GM23338 (cell line): ENCODE data around the gene KRIT1. TPM values are rescaled to one million over a fixed set of nuclear protein-coding genes. Genes with fewer than 3 reads are reported as not detected.

ENCODE experiments used
- ATAC-seq: fragments of 200-7000 bp; cut with Tn5 transposase; 3 replicates; pipeline ENCODE4 v1.9.1; 2020
- DNase-seq: peaks from one replicate; pipeline ENCODE4 v3.0.0-alpha.2; 2015; ENCODE audit warnings: low spot score
- H2AFZ ChIP-seq: fragments of 200-600 bp; sonication (generic); 2 replicates; pipeline ENCODE4 v1.8.0; 2016; ENCODE audit warnings: antibody characterized with exemption, mild to moderate bottlenecking, moderate library complexity
- H3F3A ChIP-seq: fragments of 200-600 bp; sonication (generic); replicated peaks from 2 replicates; pipeline ENCODE4 v1.8.0; 2017; ENCODE audit warnings: antibody characterized with exemption, mixed run types, low read depth
- H3K27ac ChIP-seq: fragments of 200-600 bp; sonication (generic); 2 replicates; pipeline ENCODE4 v1.6.1; 2016; ENCODE audit warnings: low read depth
- H3K27me3 ChIP-seq: fragments of 200-600 bp; sonication (generic); 2 replicates; pipeline ENCODE4 v1.8.0; 2016; ENCODE audit warnings: mild to moderate bottlenecking, mixed run types, moderate library complexity; ENCODE audit not compliant: insufficient read depth
- H3K36me3 ChIP-seq: fragments of 200-600 bp; sonication (generic); 2 replicates; pipeline ENCODE4 v1.8.0; 2016; ENCODE audit warnings: mild to moderate bottlenecking; ENCODE audit not compliant: insufficient read depth
- H3K4me1 ChIP-seq: fragments of 200-600 bp; sonication (generic); 2 replicates; pipeline ENCODE4 v1.8.0; 2016; ENCODE audit warnings: mild to moderate bottlenecking, moderate library complexity; ENCODE audit not compliant: insufficient read depth
- H3K4me2 ChIP-seq: fragments of 200-600 bp; sonication (generic); 2 replicates; pipeline ENCODE4 v1.7.1; 2017; ENCODE audit warnings: mixed run types
- H3K4me3 ChIP-seq: fragments of 200-600 bp; sonication (generic); 2 replicates; pipeline ENCODE4 v1.6.1; 2016; ENCODE audit warnings: mixed run types
- H3K79me2 ChIP-seq: fragments of 200-600 bp; sonication (generic); replicated peaks from 2 replicates; pipeline ENCODE4 v1.8.0; 2017; ENCODE audit warnings: mild to moderate bottlenecking; ENCODE audit not compliant: insufficient read depth
- H3K9me2 ChIP-seq: fragments of 200-600 bp; sonication (generic); 2 replicates; pipeline ENCODE4 v1.8.0; 2017; ENCODE audit not compliant: insufficient read depth
- H4K20me1 ChIP-seq: fragments of 200-600 bp; sonication (generic); replicated peaks from 2 replicates; pipeline ENCODE4 v1.8.0; 2017; ENCODE audit warnings: mild to moderate bottlenecking; ENCODE audit not compliant: insufficient read depth
- H3K27ac Mint-ChIP-seq: 2 replicates; pipeline ENCODE4 v1.8.0; 2020; ENCODE audit warnings: inconsistent platforms, mild to moderate bottlenecking, moderate library complexity, mixed read lengths
- H3K27me3 Mint-ChIP-seq: 3 replicates; pipeline ENCODE4 v1.8.0; 2022; ENCODE audit warnings: low read depth, mild to moderate bottlenecking, moderate library complexity, mixed read lengths, inconsistent platforms; ENCODE audit not compliant: insufficient read depth, poor library complexity
- H3K36me3 Mint-ChIP-seq: 3 replicates; pipeline ENCODE4 v1.8.0; 2021; ENCODE audit warnings: low read depth, mild to moderate bottlenecking, inconsistent platforms, moderate library complexity, mixed read lengths
- H3K4me1 Mint-ChIP-seq: 3 replicates; pipeline ENCODE4 v1.8.0; 2020; ENCODE audit warnings: mild to moderate bottlenecking, inconsistent platforms, mixed read lengths
- H3K4me3 Mint-ChIP-seq: 3 replicates; pipeline ENCODE4 v1.8.0; 2021; ENCODE audit warnings: moderate library complexity, mild to moderate bottlenecking, inconsistent platforms, mixed read lengths
- H3K9me3 Mint-ChIP-seq: 3 replicates; pipeline ENCODE4 v1.8.0; 2020; ENCODE audit warnings: moderate library complexity, mild to moderate bottlenecking, inconsistent platforms, mixed read lengths
- CREB1 ChIP-seq: fragments of 250-450 bp; sonication (Bioruptor Pico); IDR thresholded peaks from 2 replicates; pipeline ENCODE4 v1.5.0; 2020; ENCODE audit warnings: low read depth, mild to moderate bottlenecking, moderate library complexity
- EZH2 ChIP-seq: fragments of 200-600 bp; sonication (generic); IDR thresholded peaks from one replicate; pipeline ENCODE4 v1.8.0; 2017; ENCODE audit warnings: antibody characterized with exemption, mild to moderate bottlenecking, low read depth; ENCODE audit not compliant: unreplicated experiment
- EZH2phosphoT487 ChIP-seq: fragments of 200-600 bp; sonication (generic); IDR thresholded peaks from one replicate; pipeline ENCODE4 v1.8.1; 2018; ENCODE audit warnings: antibody characterized with exemption; ENCODE audit not compliant: unreplicated experiment
- JUNB ChIP-seq: IDR thresholded peaks from one replicate; pipeline ENCODE4 v1.6.1; 2016; ENCODE audit warnings: antibody characterized with exemption; ENCODE audit not compliant: unreplicated experiment
- NANOG ChIP-seq: IDR thresholded peaks from 2 replicates; pipeline ENCODE4 v1.6.1; 2016; ENCODE audit warnings: antibody characterized with exemption, borderline replicate concordance
- POLR2AphosphoS5 ChIP-seq: IDR thresholded peaks from 2 replicates; pipeline ENCODE4 v1.6.1; 2016; ENCODE audit warnings: antibody characterized with exemption, low read depth
- STAT1 ChIP-seq: IDR thresholded peaks from one replicate; pipeline ENCODE4 v1.6.1; 2016; ENCODE audit warnings: antibody characterized with exemption; ENCODE audit not compliant: unreplicated experiment
- ZNF114 ChIP-seq: fragments of 250-450 bp; sonication (Bioruptor Pico); IDR thresholded peaks from 2 replicates; pipeline ENCODE4 v1.5.0; 2020; ENCODE audit warnings: mild to moderate bottlenecking, moderate library complexity
- ZNF331 ChIP-seq: fragments of 250-450 bp; sonication (Bioruptor Pico); IDR thresholded peaks from 2 replicates; pipeline ENCODE4 v1.5.0; 2020; ENCODE audit warnings: low read depth, mild to moderate bottlenecking, moderate library complexity
- polyA plus RNA-seq: library from polyadenylated mRNA; unstranded; fragments of >200 nt; fragmentation: Nextera tagmentation; extraction: Ambion mirVana; gene quantifications from 2 replicates; pipeline ENCODE4 v1.2.1, GENCODE V29; 2016
- total RNA-seq: library from RNA; depleted of rRNA; stranded (reverse); fragments of >200 nt; shearing (Covaris generic); gene quantifications from 2 replicates; pipeline ENCODE4 v1.2.3, GENCODE V29; 2014
- TF ChIP-seq, protein P1 (sequence below): IDR thresholded peaks from 2 replicates; pipeline ENCODE4 v1.6.1; 2016; ENCODE audit warnings: antibody characterized with exemption
- TF ChIP-seq, protein P2 (sequence below), 2 experiments: fragments of 200-600 bp in 1 of 2; sonication (generic) in 1 of 2; conservative IDR thresholded peaks; 2 replicates each; pipeline versions ENCODE4 v1.5.1 to v1.6.1; 2016 to 2017; ENCODE audit warnings: antibody characterized with exemption in 2 of 2, low read depth in 2 of 2, mild to moderate bottlenecking in 2 of 2, moderate library complexity in 1 of 2
- TF ChIP-seq, protein P3 (sequence below): IDR thresholded peaks from one replicate; pipeline ENCODE4 v1.6.1; 2018; ENCODE audit warnings: antibody characterized with exemption; ENCODE audit not compliant: unreplicated experiment
- TF ChIP-seq, protein P4 (sequence below): fragments of 250-450 bp; sonication (Bioruptor Pico); IDR thresholded peaks from 2 replicates; pipeline ENCODE4 v1.5.0; 2020; ENCODE audit warnings: mild to moderate bottlenecking, moderate library complexity

The KRIT1 gene
- total and polyA plus RNA-seq, 2 experiments from 2014 or later, result 51.2 to 54.3 TPM

DNA sequence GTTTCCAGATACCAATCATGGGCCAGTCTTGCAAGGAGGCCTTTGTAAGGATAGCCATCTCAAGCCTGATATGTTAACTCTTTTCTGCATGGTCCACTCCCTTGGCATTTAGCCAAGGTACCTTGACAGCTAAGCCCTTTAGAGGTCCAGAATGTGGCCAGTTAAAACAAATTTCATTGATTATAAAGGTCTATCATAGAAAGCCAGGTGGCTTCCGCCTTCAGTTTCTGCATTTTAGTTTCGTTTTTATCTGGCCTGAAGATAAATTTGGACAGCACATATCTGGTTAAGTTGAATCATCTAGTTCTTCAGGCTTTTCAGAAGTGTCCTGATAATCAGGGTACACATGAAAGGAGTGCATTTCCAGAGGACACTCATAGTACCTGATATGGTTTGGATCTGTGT is 30.7 kb upstream of the KRIT1 start:
- TF ChIP-seq, protein P1, sequence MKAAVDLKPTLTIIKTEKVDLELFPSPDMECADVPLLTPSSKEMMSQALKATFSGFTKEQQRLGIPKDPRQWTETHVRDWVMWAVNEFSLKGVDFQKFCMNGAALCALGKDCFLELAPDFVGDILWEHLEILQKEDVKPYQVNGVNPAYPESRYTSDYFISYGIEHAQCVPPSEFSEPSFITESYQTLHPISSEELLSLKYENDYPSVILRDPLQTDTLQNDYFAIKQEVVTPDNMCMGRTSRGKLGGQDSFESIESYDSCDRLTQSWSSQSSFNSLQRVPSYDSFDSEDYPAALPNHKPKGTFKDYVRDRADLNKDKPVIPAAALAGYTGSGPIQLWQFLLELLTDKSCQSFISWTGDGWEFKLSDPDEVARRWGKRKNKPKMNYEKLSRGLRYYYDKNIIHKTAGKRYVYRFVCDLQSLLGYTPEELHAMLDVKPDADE, result no peak
- TF ChIP-seq ZNF114 (CRISPR knock-in tag) (no peak), JUNB (no peak), ZNF331 (CRISPR knock-in tag) (no peak), POLR2AphosphoS5 (no peak), NANOG (no peak), CREB1 (CRISPR knock-in tag) (no peak), STAT1 (no peak), EZH2phosphoT487 (no peak), EZH2 (no peak)
- TF ChIP-seq, protein P2, sequence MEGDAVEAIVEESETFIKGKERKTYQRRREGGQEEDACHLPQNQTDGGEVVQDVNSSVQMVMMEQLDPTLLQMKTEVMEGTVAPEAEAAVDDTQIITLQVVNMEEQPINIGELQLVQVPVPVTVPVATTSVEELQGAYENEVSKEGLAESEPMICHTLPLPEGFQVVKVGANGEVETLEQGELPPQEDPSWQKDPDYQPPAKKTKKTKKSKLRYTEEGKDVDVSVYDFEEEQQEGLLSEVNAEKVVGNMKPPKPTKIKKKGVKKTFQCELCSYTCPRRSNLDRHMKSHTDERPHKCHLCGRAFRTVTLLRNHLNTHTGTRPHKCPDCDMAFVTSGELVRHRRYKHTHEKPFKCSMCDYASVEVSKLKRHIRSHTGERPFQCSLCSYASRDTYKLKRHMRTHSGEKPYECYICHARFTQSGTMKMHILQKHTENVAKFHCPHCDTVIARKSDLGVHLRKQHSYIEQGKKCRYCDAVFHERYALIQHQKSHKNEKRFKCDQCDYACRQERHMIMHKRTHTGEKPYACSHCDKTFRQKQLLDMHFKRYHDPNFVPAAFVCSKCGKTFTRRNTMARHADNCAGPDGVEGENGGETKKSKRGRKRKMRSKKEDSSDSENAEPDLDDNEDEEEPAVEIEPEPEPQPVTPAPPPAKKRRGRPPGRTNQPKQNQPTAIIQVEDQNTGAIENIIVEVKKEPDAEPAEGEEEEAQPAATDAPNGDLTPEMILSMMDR (conservative IDR thresholded peaks at IDR 0.05; ENCODE audit: low read depth in 2 of 2), result no peak
- TF ChIP-seq, protein P3, sequence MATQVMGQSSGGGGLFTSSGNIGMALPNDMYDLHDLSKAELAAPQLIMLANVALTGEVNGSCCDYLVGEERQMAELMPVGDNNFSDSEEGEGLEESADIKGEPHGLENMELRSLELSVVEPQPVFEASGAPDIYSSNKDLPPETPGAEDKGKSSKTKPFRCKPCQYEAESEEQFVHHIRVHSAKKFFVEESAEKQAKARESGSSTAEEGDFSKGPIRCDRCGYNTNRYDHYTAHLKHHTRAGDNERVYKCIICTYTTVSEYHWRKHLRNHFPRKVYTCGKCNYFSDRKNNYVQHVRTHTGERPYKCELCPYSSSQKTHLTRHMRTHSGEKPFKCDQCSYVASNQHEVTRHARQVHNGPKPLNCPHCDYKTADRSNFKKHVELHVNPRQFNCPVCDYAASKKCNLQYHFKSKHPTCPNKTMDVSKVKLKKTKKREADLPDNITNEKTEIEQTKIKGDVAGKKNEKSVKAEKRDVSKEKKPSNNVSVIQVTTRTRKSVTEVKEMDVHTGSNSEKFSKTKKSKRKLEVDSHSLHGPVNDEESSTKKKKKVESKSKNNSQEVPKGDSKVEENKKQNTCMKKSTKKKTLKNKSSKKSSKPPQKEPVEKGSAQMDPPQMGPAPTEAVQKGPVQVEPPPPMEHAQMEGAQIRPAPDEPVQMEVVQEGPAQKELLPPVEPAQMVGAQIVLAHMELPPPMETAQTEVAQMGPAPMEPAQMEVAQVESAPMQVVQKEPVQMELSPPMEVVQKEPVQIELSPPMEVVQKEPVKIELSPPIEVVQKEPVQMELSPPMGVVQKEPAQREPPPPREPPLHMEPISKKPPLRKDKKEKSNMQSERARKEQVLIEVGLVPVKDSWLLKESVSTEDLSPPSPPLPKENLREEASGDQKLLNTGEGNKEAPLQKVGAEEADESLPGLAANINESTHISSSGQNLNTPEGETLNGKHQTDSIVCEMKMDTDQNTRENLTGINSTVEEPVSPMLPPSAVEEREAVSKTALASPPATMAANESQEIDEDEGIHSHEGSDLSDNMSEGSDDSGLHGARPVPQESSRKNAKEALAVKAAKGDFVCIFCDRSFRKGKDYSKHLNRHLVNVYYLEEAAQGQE, result no peak
- TF ChIP-seq, protein P4, sequence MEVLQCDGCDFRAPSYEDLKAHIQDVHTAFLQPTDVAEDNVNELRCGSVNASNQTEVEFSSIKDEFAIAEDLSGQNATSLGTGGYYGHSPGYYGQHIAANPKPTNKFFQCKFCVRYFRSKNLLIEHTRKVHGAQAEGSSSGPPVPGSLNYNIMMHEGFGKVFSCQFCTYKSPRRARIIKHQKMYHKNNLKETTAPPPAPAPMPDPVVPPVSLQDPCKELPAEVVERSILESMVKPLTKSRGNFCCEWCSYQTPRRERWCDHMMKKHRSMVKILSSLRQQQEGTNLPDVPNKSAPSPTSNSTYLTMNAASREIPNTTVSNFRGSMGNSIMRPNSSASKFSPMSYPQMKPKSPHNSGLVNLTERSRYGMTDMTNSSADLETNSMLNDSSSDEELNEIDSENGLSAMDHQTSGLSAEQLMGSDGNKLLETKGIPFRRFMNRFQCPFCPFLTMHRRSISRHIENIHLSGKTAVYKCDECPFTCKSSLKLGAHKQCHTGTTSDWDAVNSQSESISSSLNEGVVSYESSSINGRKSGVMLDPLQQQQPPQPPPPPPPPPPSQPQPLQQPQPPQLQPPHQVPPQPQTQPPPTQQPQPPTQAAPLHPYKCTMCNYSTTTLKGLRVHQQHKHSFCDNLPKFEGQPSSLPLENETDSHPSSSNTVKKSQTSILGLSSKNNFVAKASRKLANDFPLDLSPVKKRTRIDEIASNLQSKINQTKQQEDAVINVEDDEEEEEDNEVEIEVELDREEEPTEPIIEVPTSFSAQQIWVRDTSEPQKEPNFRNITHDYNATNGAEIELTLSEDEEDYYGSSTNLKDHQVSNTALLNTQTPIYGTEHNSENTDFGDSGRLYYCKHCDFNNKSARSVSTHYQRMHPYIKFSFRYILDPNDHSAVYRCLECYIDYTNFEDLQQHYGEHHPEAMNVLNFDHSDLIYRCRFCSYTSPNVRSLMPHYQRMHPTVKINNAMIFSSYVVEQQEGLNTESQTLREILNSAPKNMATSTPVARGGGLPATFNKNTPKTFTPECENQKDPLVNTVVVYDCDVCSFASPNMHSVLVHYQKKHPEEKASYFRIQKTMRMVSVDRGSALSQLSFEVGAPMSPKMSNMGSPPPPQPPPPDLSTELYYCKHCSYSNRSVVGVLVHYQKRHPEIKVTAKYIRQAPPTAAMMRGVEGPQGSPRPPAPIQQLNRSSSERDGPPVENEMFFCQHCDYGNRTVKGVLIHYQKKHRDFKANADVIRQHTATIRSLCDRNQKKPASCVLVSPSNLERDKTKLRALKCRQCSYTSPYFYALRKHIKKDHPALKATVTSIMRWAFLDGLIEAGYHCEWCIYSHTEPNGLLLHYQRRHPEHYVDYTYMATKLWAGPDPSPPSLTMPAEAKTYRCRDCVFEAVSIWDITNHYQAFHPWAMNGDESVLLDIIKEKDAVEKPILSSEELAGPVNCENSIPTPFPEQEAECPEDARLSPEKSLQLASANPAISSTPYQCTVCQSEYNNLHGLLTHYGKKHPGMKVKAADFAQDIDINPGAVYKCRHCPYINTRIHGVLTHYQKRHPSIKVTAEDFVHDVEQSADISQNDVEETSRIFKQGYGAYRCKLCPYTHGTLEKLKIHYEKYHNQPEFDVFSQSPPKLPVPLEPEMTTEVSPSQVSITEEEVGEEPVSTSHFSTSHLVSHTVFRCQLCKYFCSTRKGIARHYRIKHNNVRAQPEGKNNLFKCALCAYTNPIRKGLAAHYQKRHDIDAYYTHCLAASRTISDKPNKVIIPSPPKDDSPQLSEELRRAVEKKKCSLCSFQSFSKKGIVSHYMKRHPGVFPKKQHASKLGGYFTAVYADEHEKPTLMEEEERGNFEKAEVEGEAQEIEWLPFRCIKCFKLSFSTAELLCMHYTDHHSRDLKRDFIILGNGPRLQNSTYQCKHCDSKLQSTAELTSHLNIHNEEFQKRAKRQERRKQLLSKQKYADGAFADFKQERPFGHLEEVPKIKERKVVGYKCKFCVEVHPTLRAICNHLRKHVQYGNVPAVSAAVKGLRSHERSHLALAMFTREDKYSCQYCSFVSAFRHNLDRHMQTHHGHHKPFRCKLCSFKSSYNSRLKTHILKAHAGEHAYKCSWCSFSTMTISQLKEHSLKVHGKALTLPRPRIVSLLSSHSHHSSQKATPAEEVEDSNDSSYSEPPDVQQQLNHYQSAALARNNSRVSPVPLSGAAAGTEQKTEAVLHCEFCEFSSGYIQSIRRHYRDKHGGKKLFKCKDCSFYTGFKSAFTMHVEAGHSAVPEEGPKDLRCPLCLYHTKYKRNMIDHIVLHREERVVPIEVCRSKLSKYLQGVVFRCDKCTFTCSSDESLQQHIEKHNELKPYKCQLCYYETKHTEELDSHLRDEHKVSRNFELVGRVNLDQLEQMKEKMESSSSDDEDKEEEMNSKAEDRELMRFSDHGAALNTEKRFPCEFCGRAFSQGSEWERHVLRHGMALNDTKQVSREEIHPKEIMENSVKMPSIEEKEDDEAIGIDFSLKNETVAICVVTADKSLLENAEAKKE (CRISPR knock-in tag), result no peak
- Histone ChIP-seq H3K4me3 (no peak overlapping the region), H3K27ac (no peak overlapping the region), H3K4me2 (no peak overlapping the region), H2AFZ (no peak overlapping the region), H4K20me1 (peaks cover 6% of the 10 kb centered on the region; the same call in 1 of the 2 replicates), H3K36me3 (no peaks in the 10 kb centered on the region), H3K9me2 (no peaks in the 10 kb centered on the region), H3K79me2 (peaks cover 92% of the 10 kb centered on the region), H3K27me3 (no peaks in the 10 kb centered on the region), H3K4me1 (peaks cover 20% of the 10 kb centered on the region; the same call in 1 of the 2 replicates), H3F3A (no peaks in the 10 kb centered on the region)
- Mint-ChIP-seq H3K27ac (no peak overlapping the region), H3K36me3 (0 out of 3 replicates have a peak, but pooled peaks cover 4% of the 10 kb centered on the region), H3K4me3 (no peak overlapping the region), H3K27me3 (peaks cover 4% of the 10 kb centered on the region), H3K4me1 (peaks cover 21% of the 10 kb centered on the region), H3K9me3 (no peaks in the 10 kb centered on the region; the same call in 1 of the 3 replicates)
- no peak for ATAC-seq
- DNase-seq, result no peak
